Measurements from ENCODE around the gene GPX8.
A peak's percentile ranks its signal among the peaks of the same experiment; 100 is the strongest.

Gene GPX8, protein sequence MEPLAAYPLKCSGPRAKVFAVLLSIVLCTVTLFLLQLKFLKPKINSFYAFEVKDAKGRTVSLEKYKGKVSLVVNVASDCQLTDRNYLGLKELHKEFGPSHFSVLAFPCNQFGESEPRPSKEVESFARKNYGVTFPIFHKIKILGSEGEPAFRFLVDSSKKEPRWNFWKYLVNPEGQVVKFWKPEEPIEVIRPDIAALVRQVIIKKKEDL

DNA sequence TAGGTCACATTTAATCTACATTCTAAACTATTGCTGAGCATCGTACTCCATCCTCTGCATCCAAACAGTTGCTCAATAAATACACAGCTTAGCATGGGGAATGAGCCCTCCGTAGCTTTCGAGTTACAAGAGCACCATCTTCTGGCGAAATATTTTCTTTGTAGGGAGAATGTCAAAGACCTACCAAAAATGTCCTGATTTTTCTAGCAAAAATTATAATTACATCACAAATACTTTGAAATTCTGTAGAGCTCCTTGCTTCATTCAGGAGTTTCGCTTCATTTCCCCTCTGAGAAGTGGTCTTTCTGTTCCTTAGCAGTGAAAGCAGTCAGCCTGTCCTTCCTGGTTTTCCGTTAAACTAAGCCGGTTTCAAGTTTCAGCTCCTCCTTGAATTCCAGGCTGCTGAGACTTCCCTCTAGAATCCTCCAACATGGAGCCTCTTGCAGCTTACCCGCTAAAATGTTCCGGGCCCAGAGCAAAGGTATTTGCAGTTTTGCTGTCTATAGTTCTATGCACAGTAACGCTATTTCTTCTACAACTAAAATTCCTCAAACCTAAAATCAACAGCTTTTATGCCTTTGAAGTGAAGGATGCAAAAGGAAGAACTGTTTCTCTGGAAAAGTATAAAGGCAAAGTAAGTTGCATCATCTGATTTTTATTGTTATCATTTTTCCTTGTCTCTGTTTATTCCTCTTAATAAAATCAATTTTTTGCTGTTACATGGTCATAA is at the start of gene GPX8:
TSS of gene GPX8 (plus strand) at position 409 of the 730 bp plus-strand sequence. CDS start at position 431, 22 bp downstream.
- H3K9ac ChIP-seq (ENCODE audit: low read depth in 1 of 2, low read length in 2 of 2): peak within 1 kb of the TSS in 1 of 2 donors; percentile 10
- peak within 1 kb of the TSS; percentile 55 to 61 for H3K4me3 ChIP-seq (ENCODE audit: low read depth in 1 of 2, low read length in 2 of 2)
- peaks cover 7% of the 10 kb centered on the region in 2 donors for H3K4me1 ChIP-seq (ENCODE audit: control insufficient read depth in 1 of 2, insufficient read depth in 2 of 2, low read length in 2 of 2)
- H3K27ac ChIP-seq (ENCODE audit: low read depth, low read length): no peak within 1 kb of the TSS
- H3K9me3 ChIP-seq (ENCODE audit: control insufficient read depth in 1 of 2, low read length in 2 of 2): no peaks in the 10 kb centered on the region
- H3K36me3 ChIP-seq (ENCODE audit: control insufficient read depth in 1 of 2, insufficient read depth in 2 of 2, low read length in 2 of 2): no peaks in the 10 kb centered on the region
- H3K27me3 ChIP-seq (ENCODE audit: control insufficient read depth in 1 of 2, insufficient read depth in 2 of 2, low read length in 2 of 2): peaks cover 5 to 10% of the 10 kb centered on the region in 2 donors

DNA sequence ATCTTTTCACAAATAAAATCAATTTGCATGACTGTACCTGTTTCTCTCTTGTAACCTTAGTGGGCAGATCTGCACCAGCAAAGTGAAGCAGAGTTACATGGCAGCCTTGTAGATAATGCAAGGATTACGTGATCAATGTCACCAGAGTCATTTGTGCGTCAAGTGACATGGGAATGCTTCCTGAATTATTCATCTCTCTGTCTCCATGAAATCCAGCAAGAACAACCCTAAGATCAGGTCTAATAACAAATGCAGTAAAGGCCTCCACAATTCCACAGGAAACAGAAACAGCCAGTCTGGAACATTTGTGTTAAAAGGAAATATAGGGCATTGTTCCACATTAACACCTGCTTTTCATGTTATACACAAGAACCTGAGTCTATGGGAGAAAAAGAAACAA is 49.8 kb upstream of the GPX8 start:
- H3K27ac ChIP-seq (ENCODE audit: low read depth, low read length): no peak overlapping the region
- H3K36me3 ChIP-seq (ENCODE audit: control insufficient read depth in 1 of 2, insufficient read depth in 2 of 2, low read length in 2 of 2): no peaks in the 10 kb centered on the region
- no peaks in the 10 kb centered on the region for H3K27me3 ChIP-seq (ENCODE audit: control insufficient read depth in 1 of 2, insufficient read depth in 2 of 2, low read length in 2 of 2)
- no peaks in the 10 kb centered on the region for H3K9me3 ChIP-seq (ENCODE audit: control insufficient read depth in 1 of 2, low read length in 2 of 2)
- no peak overlapping the region for H3K4me3 ChIP-seq (ENCODE audit: low read depth in 1 of 2, low read length in 2 of 2)
- H3K9ac ChIP-seq (ENCODE audit: low read depth in 1 of 2, low read length in 2 of 2): no peak overlapping the region
- H3K4me1 ChIP-seq (ENCODE audit: control insufficient read depth in 1 of 2, insufficient read depth in 2 of 2, low read length in 2 of 2): no peaks in the 10 kb centered on the region

DNA sequence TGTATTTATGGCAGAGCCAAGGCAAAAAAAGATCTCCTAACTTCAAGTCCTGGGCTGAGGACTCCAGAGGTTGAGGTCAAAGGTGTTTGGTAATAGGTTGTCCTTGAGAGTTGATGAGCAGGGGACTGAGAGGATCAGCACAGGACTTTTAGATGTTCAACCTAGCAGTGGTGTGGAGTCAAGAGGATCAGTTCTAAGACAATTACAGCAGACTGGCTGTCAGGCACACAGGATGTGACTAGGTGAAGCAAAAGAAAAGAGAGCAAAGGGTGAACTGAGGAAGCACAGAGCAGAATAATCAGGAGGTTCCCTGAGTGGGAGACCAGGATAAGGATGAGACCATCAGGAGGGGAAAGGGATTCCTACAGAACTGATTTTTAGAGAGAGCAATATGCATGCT is 46.6 kb upstream of the GPX8 start:
- Histone ChIP-seq H3K27me3 (ENCODE audit: control insufficient read depth in 1 of 2, insufficient read depth in 2 of 2, low read length in 2 of 2) (no peaks in the 10 kb centered on the region), H3K9ac (ENCODE audit: low read depth in 1 of 2, low read length in 2 of 2) (no peak overlapping the region), H3K4me1 (ENCODE audit: control insufficient read depth in 1 of 2, insufficient read depth in 2 of 2, low read length in 2 of 2) (no peaks in the 10 kb centered on the region), H3K36me3 (ENCODE audit: control insufficient read depth in 1 of 2, insufficient read depth in 2 of 2, low read length in 2 of 2) (no peaks in the 10 kb centered on the region), H3K27ac (ENCODE audit: low read depth, low read length) (no peak overlapping the region), H3K9me3 (ENCODE audit: control insufficient read depth in 1 of 2, low read length in 2 of 2) (no peaks in the 10 kb centered on the region), H3K4me3 (ENCODE audit: low read depth in 1 of 2, low read length in 2 of 2) (no peak overlapping the region)

DNA sequence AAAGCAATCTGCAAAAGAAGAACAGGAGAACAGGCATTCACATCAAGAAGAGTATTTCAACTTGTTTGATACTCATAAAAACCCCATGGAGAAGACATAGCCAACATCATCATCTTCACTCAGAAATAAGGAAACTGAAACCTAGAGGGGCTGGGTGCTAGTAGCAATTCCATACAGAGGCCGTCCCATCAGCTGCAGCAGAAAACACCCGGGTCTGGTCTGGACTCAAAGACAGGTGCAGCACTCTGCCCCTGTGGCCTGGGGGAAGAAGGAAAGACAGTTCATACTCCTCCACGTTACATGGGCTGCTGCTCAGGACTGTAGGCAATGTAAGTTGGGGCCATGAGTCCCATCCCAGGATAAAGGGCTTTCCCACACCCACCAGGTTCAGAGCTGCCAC is 45.9 kb upstream of the GPX8 start:
- H3K4me3 ChIP-seq (ENCODE audit: low read depth in 1 of 2, low read length in 2 of 2): no peak overlapping the region
- H3K27ac ChIP-seq (ENCODE audit: low read depth, low read length): no peak overlapping the region
- H3K9ac ChIP-seq (ENCODE audit: low read depth in 1 of 2, low read length in 2 of 2): no peak overlapping the region
- H3K27me3 ChIP-seq (ENCODE audit: control insufficient read depth in 1 of 2, insufficient read depth in 2 of 2, low read length in 2 of 2): no peaks in the 10 kb centered on the region
- H3K36me3 ChIP-seq (ENCODE audit: control insufficient read depth in 1 of 2, insufficient read depth in 2 of 2, low read length in 2 of 2): no peaks in the 10 kb centered on the region
- H3K9me3 ChIP-seq (ENCODE audit: control insufficient read depth in 1 of 2, low read length in 2 of 2): no peaks in the 10 kb centered on the region
- no peaks in the 10 kb centered on the region for H3K4me1 ChIP-seq (ENCODE audit: control insufficient read depth in 1 of 2, insufficient read depth in 2 of 2, low read length in 2 of 2)

DNA sequence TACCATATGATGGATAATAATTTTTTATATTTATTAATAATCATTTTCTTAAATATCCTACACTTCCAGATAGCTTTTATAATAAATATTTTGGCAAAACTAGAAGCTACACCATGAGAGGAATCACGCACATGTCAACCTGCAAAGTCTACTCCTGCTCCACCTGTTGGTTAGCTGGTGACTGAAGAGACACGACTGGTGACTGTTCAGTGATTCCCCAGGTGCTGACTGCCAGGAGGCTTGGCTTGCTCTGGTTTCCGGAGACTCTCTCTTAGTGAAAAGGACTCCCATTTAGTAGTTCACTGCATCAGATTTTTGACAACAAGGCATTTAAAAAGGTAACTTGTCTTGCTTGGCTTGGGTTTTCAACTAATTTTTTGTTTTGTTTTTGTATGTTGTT is 36.6 kb upstream of the GPX8 start:
- H3K9me3 ChIP-seq (ENCODE audit: control insufficient read depth in 1 of 2, low read length in 2 of 2): no peaks in the 10 kb centered on the region
- H3K4me1 ChIP-seq (ENCODE audit: control insufficient read depth in 1 of 2, insufficient read depth in 2 of 2, low read length in 2 of 2): no peaks in the 10 kb centered on the region
- no peak overlapping the region for H3K9ac ChIP-seq (ENCODE audit: low read depth in 1 of 2, low read length in 2 of 2)
- H3K27me3 ChIP-seq (ENCODE audit: control insufficient read depth in 1 of 2, insufficient read depth in 2 of 2, low read length in 2 of 2): no peaks in the 10 kb centered on the region
- no peak overlapping the region for H3K27ac ChIP-seq (ENCODE audit: low read depth, low read length)
- H3K4me3 ChIP-seq (ENCODE audit: low read depth in 1 of 2, low read length in 2 of 2): no peak overlapping the region
- H3K36me3 ChIP-seq (ENCODE audit: control insufficient read depth in 1 of 2, insufficient read depth in 2 of 2, low read length in 2 of 2): no peaks in the 10 kb centered on the region

DNA sequence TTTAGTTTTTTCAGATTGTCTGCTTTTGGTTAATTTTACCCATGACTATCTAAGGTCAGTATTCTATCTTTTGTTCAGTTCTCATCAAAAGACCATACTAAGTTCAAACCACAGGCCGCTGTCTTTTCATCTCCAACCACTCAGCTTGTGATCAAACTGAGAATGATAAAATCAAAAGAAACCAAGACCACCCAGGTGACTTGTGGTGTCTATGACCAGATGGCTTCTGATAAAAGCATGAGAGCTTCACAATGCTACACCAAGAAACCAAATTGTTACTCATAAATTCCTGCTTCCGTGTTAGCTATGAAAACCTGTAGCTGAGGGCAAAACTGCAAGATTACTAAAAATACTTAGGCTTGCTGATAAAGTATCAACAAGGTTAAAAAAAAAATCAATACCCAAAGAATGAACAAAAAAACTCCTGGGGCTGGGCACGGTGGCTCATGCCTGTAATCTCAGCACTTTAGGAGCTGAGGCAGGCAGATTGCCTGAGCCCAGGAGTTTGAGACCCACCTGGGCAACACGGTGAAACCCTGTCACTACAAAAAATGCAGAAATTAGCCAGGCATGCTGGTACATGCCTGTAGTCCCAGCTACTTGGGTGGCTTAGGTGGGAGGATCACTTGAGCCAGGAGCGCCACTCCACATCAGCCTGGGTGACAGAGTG is 25.8 kb upstream of the GPX8 start:
- H3K36me3 ChIP-seq (ENCODE audit: control insufficient read depth in 1 of 2, insufficient read depth in 2 of 2, low read length in 2 of 2): no peaks in the 10 kb centered on the region
- no peaks in the 10 kb centered on the region for H3K4me1 ChIP-seq (ENCODE audit: control insufficient read depth in 1 of 2, insufficient read depth in 2 of 2, low read length in 2 of 2)
- no peaks in the 10 kb centered on the region for H3K9me3 ChIP-seq (ENCODE audit: control insufficient read depth in 1 of 2, low read length in 2 of 2)
- H3K27ac ChIP-seq (ENCODE audit: low read depth, low read length): no peak overlapping the region
- no peak overlapping the region for H3K9ac ChIP-seq (ENCODE audit: low read depth in 1 of 2, low read length in 2 of 2)
- H3K4me3 ChIP-seq (ENCODE audit: low read depth in 1 of 2, low read length in 2 of 2): no peak overlapping the region
- peaks cover 0 to 4% of the 10 kb centered on the region in 2 donors for H3K27me3 ChIP-seq (ENCODE audit: control insufficient read depth in 1 of 2, insufficient read depth in 2 of 2, low read length in 2 of 2)

DNA sequence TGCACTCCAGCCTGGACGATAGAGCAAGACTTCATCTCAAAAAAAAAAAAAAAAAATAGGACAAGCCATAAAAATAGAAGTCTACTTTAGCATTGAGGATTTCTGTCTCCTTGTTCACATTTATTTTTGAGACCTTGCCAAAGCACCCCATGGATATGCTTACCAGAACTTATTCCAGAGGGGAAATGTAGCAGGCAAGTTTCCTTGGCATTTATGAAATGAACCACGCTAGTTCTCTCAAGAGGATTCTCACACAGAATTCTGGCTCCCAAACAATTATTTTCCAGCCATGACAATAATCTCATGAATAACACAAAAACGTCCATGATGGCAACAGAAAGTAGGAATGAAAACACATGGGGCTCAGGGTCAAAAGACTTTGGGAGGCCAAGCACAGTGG is 23.4 kb upstream of the GPX8 start:
- no peaks in the 10 kb centered on the region for H3K4me1 ChIP-seq (ENCODE audit: control insufficient read depth in 1 of 2, insufficient read depth in 2 of 2, low read length in 2 of 2)
- no peak overlapping the region for H3K4me3 ChIP-seq (ENCODE audit: low read depth in 1 of 2, low read length in 2 of 2)
- H3K27ac ChIP-seq (ENCODE audit: low read depth, low read length): no peak overlapping the region
- peaks cover 0 to 4% of the 10 kb centered on the region in 2 donors for H3K27me3 ChIP-seq (ENCODE audit: control insufficient read depth in 1 of 2, insufficient read depth in 2 of 2, low read length in 2 of 2)
- H3K9me3 ChIP-seq (ENCODE audit: control insufficient read depth in 1 of 2, low read length in 2 of 2): no peaks in the 10 kb centered on the region
- H3K9ac ChIP-seq (ENCODE audit: low read depth in 1 of 2, low read length in 2 of 2): no peak overlapping the region
- no peaks in the 10 kb centered on the region for H3K36me3 ChIP-seq (ENCODE audit: control insufficient read depth in 1 of 2, insufficient read depth in 2 of 2, low read length in 2 of 2)

DNA sequence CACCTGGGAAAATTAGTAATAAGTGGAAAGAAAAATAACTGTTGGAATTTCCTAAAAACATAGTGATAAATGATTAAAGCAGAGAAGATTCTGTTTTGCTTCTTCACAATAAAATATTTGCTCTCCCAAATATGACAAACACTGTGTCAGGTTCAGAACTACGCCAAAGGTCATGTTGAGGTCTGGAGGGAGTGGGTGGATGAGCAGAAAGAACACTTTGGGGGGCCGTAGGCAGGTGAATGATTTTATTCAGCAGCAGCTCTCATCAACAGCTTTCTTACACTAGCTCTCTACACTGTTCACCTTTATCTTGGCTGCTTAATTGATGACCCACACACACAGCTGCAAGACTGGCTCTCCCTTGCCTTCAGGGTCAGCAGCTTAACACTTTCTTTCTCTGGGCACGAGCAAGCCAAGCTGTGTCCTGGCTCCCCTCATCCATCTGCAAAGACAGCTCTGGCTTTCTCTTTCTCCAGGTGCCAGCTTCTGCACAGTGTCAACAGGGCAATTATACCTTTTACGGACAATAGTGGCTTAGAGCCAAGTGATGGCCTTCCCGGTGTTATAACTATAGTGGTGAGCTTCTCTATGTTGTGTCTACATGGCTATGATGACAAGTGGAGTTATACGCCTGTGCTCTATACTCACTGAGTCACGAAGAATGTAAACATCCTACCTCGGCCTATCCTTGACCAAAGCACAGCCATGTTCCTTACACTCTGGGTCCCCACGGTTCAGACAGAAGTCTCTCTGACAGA is 18.9 kb upstream of the GPX8 start:
- Histone ChIP-seq H3K36me3 (ENCODE audit: control insufficient read depth in 1 of 2, insufficient read depth in 2 of 2, low read length in 2 of 2) (no peaks in the 10 kb centered on the region), H3K4me3 (ENCODE audit: low read depth in 1 of 2, low read length in 2 of 2) (no peak overlapping the region), H3K9ac (ENCODE audit: low read depth in 1 of 2, low read length in 2 of 2) (no peak overlapping the region), H3K27me3 (ENCODE audit: control insufficient read depth in 1 of 2, insufficient read depth in 2 of 2, low read length in 2 of 2) (peaks cover 4 to 5% of the 10 kb centered on the region in 2 donors), H3K4me1 (ENCODE audit: control insufficient read depth in 1 of 2, insufficient read depth in 2 of 2, low read length in 2 of 2) (no peaks in the 10 kb centered on the region), H3K9me3 (ENCODE audit: control insufficient read depth in 1 of 2, low read length in 2 of 2) (no peaks in the 10 kb centered on the region), H3K27ac (ENCODE audit: low read depth, low read length) (no peak overlapping the region)

DNA sequence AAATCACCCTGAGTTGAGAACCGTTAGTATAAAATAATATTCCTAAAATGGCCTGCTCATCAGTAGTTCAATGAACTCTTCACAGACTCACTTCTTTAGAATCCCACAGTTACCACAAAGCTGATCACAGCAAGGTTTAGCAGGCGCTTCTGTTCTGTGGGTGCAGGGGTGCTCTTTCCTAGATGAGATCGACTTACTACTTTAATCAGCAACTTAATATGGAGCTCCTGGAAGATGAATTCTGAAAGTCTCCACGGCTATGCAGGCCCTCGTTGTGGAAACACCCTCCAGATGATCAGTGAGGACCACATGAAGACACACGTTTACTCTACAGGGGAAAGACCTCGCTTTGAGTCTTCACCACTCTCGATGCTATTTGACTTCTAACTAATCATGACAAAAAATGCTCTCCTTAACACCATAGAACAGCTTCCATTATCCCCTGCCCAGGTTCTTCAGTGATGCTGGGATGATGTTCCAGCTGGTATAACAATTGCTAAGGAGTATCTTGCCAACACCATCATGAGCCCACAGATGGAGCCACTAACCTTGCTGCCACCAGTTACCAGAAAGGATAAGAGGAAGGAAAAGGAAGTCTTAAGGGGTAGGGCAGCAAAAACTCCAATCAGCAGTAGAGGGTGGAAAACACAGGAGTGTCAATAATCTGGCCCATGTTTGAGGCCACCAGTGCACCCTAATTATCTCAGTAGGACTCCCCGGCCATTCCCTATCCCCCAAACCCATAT is 17.9 kb upstream of the GPX8 start:
- Histone ChIP-seq H3K27me3 (ENCODE audit: control insufficient read depth in 1 of 2, insufficient read depth in 2 of 2, low read length in 2 of 2) (peaks cover 4 to 5% of the 10 kb centered on the region in 2 donors), H3K9me3 (ENCODE audit: control insufficient read depth in 1 of 2, low read length in 2 of 2) (no peaks in the 10 kb centered on the region), H3K9ac (ENCODE audit: low read depth in 1 of 2, low read length in 2 of 2) (no peak overlapping the region), H3K27ac (ENCODE audit: low read depth, low read length) (no peak overlapping the region), H3K4me3 (ENCODE audit: low read depth in 1 of 2, low read length in 2 of 2) (no peak overlapping the region), H3K4me1 (ENCODE audit: control insufficient read depth in 1 of 2, insufficient read depth in 2 of 2, low read length in 2 of 2) (no peaks in the 10 kb centered on the region), H3K36me3 (ENCODE audit: control insufficient read depth in 1 of 2, insufficient read depth in 2 of 2, low read length in 2 of 2) (no peaks in the 10 kb centered on the region)
